HEK293 (cell line): ENCODE measurements around the gene RBCK1.

ENCODE experiments used
- TCF7L2 ChIP-seq: IDR thresholded peaks from 2 replicates; pipeline ENCODE4 v1.6.1; 2011; ENCODE audit warnings: low read depth, mild to moderate bottlenecking, inconsistent platforms, low read length, moderate library complexity, borderline replicate concordance
- ZFP37 ChIP-seq: fragments of 450-650 bp; formaldehyde crosslinking; IDR thresholded peaks from 2 replicates; pipeline ENCODE4 v1.5.1; 2016; ENCODE audit warnings: missing biosample characterization, missing genetic modification characterization
- TF ChIP-seq, protein P1 (sequence below): fragments of 450-650 bp; formaldehyde crosslinking; conservative IDR thresholded peaks from 2 replicates; pipeline ENCODE4 v1.5.1; 2016; ENCODE audit warnings: low read depth, missing biosample characterization, missing genetic modification characterization
- TF ChIP-seq, protein P2 (sequence below): fragments of 450-650 bp; formaldehyde crosslinking; IDR thresholded peaks from 2 replicates; pipeline ENCODE4 v1.5.1; 2016; ENCODE audit warnings: missing biosample characterization, missing genetic modification characterization

DNA sequence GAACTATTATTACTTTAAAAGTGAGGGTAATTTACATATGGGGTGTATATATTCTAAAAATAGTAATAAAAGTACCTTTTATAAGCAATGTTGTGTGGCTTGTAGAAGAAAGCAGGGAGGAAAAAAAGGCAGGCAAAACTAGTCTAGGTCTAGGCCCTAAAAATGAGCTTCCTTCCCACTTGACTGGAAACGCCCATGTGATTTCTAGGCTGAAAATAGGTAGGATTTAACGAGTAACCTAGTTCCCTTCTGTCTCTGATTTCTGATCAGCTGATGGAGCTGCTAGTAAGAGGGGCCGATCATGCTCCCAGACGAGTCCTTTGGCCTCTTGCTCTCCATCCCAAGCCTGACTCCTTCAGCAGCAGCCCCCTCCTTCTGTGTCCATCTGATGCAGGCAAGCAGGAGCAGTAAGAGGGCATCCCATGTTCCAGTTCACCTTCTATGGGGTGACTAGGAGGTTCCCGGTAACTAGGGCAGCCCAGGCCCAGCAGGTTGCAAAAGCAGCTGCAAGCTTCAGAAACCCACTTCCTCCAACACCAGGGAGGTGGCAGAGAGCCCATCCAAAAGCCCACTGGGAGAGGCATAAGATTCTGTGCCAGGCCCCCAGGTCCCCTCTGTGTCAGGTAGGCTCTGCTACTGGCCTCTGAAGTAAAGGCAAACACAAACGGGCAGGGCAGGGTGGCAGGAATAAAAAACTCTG is 29.8 kb downstream of the RBCK1 start:
- TF ChIP-seq, protein P1, sequence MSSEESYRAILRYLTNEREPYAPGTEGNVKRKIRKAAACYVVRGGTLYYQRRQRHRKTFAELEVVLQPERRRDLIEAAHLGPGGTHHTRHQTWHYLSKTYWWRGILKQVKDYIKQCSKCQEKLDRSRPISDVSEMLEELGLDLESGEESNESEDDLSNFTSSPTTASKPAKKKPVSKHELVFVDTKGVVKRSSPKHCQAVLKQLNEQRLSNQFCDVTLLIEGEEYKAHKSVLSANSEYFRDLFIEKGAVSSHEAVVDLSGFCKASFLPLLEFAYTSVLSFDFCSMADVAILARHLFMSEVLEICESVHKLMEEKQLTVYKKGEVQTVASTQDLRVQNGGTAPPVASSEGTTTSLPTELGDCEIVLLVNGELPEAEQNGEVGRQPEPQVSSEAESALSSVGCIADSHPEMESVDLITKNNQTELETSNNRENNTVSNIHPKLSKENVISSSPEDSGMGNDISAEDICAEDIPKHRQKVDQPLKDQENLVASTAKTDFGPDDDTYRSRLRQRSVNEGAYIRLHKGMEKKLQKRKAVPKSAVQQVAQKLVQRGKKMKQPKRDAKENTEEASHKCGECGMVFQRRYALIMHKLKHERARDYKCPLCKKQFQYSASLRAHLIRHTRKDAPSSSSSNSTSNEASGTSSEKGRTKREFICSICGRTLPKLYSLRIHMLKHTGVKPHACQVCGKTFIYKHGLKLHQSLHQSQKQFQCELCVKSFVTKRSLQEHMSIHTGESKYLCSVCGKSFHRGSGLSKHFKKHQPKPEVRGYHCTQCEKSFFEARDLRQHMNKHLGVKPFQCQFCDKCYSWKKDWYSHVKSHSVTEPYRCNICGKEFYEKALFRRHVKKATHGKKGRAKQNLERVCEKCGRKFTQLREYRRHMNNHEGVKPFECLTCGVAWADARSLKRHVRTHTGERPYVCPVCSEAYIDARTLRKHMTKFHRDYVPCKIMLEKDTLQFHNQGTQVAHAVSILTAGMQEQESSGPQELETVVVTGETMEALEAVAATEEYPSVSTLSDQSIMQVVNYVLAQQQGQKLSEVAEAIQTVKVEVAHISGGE (tag by site-specific recombination): no peak
- TF ChIP-seq ZFP37: no peak
- TF ChIP-seq, protein P2, sequence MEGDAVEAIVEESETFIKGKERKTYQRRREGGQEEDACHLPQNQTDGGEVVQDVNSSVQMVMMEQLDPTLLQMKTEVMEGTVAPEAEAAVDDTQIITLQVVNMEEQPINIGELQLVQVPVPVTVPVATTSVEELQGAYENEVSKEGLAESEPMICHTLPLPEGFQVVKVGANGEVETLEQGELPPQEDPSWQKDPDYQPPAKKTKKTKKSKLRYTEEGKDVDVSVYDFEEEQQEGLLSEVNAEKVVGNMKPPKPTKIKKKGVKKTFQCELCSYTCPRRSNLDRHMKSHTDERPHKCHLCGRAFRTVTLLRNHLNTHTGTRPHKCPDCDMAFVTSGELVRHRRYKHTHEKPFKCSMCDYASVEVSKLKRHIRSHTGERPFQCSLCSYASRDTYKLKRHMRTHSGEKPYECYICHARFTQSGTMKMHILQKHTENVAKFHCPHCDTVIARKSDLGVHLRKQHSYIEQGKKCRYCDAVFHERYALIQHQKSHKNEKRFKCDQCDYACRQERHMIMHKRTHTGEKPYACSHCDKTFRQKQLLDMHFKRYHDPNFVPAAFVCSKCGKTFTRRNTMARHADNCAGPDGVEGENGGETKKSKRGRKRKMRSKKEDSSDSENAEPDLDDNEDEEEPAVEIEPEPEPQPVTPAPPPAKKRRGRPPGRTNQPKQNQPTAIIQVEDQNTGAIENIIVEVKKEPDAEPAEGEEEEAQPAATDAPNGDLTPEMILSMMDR (tag by site-specific recombination): no peak
- TF ChIP-seq TCF7L2: no peak
